HG03103 (cell line): ENCODE data around the gene FHL2.

Experiments
- ATAC-seq: cut with Tn5 transposase; IDR thresholded peaks from one replicate; pipeline ENCODE4 v1.9.1; 2021; ENCODE audit warnings: low read depth; ENCODE audit not compliant: unreplicated experiment

Gene FHL2

DNA sequence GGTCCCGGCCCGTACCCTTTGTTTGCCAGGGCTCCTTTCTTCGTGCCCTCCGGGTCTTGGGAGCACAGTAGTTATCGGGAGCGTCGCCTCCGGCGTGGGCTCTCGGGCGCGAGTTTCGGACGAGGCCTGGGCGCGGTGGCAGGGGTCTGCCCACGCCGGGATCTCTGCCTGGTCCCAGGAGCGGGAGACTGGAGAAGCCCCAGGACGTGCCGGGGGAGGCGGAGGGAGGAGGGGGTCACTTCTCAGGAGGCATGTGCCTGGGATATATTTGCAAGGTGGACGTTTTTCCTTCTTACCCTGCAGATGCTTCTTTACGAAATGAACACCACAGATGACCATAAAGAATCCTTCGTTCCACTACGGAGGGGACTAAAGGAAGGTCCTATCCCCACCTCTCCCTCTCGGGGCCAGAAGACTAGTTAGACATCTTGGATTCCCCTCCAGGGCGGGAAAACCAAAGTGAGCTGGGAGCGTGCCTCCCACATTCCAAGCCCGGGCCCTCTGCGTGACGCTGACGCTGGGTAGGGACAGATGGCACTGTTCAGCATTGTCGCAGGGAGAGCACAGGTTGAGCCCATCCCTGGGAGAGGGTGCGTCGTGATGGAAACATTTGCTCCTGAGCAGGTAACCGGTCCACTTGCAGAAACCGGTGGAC, 483 bp upstream of the FHL2 start:
- no peak for ATAC-seq

DNA sequence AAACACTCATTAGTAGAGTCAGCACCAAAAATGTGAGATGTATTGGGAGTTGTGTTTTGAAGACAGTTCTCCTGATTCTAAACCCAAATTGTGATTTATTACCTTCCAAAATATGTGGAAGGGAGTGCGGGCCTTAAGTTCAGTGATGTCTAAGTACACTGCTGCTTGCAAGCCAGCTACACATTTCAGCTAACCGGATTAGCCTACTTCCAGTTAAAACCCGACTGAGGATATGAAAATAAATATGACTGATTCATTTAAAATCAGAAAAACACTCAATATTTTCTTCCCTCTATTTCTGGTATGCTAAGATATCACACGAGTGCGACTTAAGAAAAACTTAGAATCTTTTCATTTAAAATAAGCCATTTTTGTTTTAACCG, 907 bp downstream of the FHL2 start:
- no peak for ATAC-seq

DNA sequence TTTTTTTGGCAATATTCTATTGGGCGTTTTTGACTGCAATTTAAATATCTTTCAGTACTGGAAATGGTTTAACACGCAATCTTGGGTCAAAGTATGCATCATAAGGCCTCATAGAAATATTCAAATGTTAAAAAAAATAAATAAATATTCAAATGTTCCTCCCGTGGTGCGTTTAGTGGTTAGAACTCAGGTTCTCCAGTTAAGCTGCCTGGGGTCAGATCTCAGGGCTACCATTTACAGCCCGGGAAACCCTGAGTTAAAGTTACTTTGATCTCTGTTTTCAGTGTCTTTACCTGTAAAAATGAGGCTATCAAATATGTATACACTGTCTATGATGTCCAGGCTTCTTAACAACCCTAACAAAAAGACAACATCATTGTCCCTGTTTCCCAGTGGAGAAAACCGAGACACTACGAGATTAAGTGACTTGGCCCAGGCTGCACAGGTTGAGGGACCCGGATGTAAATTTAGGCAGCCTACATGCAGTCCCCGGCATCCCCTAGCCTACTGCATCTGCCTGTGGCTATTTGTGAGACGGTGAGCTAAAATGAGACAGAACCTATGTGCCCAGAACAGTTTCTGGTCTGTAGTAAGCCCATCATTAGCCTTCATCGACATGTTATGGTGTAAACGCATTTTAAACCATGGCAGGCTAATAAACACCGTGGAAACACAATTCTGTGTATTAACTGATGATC, 1.7 kb downstream of the FHL2 start:
- ATAC-seq = no peak

DNA sequence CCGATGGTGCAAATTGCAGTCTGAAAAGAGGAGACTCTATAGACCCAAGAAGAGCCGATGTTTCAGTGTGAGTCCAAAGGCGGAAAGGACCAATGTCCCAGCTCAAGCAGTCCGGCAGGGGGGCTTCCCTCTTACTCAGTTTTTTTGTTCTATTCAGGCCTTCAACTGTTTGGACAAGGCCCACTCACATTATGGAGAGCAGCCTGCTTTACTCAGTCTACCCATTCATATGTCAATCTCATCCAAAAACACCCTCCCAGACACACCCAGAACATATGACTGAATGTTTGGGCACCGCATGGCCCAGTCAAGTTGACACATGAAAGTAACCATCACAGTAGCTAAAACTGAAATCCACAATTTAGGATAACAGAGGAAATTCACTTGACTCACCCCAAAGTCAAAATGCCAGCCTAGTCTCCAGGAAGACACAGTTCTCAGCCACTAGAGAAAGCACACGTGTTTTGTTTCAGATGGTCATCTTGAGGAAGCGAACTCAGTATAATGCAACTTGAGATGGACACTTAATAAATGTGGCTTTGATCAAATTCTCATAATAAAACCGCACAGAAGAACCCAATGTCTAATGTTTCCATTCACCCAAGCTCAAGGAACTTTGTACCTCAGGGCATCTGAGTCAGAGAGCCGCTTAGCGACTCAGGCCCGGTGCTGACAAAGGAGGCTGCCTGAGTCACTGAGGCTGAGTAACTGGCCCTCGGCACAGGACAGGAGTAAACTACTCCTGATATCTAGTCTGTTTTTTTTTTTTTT, 2.4 kb downstream of the FHL2 start:
- ATAC-seq = no peak

DNA sequence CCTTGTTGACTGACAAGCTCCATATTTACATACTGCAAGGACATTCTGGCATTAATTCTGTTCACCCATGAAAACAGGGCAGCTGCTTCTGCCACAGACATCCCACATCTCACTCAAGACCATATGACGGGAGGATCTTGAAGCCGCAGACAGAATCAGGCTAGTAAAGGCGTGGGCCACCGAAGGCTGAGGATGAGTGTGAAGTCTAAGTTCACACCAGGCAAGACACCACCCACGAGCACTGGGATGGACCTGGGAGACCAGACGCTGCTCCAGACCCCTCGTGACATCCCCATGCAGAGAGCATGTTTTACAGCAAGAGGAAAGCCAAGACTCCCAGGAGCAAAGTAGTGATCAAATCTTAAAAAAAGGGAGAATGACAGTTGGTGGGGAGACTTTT, 3.2 kb downstream of the FHL2 start:
- ATAC-seq = no peak

DNA sequence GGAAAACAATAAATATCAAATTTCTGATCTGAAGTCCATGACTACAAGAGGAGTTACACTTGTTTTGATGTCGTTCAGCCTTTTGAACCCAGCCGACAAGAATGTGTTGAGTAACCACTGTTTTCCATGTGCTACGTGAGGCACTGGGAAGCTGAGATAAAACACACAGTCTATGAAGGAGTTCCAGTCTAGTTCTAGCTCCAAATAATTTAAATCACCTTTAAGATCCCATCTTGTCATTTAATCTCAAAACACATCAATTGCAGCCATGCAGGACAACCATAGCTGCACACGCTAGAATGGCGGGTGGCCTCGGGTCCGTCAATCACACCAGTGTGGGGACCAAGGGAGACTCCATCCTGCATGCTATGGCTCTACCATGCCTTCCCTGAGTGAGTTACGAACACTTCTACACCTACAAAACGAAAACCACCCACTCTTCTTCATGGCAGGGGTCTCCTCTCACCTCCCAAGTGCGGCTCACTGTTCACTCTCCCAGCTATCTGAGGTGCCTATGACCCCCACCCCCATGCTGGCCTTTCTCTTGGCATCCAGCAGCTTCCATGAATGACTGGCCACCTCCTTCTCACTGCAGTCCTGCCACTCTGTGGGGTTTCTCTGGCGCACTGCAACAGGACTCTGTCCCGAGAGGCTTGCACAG, 3.8 kb downstream of the FHL2 start:
- no peak for ATAC-seq

DNA sequence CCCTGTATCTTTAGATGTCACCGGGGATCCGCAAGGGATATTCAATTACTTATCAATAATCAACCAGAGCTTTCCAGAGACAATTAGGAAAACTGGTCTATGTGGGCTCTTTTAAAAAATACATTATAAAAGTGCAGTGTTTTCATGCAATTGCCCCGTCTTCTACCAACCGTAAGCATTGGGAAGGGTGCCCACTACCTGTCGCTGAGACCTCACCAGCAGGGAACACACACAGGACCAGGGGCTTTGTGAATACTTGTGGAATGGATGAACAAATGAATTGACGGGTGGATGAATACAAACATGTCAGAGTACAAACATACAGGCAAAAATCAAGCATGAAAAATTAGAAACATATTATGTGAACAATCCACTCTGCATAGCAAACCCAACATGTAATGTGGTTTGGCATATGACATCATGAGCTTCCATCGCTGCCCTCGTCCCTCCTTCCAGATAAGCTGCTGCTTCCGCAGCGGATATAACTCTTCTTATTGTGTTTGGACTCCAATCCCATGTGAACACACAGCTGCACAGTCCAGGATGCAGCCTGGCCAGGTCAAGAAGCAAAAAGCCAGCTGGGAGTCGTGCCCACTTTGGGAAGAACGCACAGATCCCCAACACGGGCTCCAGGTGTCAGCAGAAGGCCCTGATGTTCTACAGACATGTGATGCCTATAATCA, 5.3 kb downstream of the FHL2 start:
- no peak for ATAC-seq

DNA sequence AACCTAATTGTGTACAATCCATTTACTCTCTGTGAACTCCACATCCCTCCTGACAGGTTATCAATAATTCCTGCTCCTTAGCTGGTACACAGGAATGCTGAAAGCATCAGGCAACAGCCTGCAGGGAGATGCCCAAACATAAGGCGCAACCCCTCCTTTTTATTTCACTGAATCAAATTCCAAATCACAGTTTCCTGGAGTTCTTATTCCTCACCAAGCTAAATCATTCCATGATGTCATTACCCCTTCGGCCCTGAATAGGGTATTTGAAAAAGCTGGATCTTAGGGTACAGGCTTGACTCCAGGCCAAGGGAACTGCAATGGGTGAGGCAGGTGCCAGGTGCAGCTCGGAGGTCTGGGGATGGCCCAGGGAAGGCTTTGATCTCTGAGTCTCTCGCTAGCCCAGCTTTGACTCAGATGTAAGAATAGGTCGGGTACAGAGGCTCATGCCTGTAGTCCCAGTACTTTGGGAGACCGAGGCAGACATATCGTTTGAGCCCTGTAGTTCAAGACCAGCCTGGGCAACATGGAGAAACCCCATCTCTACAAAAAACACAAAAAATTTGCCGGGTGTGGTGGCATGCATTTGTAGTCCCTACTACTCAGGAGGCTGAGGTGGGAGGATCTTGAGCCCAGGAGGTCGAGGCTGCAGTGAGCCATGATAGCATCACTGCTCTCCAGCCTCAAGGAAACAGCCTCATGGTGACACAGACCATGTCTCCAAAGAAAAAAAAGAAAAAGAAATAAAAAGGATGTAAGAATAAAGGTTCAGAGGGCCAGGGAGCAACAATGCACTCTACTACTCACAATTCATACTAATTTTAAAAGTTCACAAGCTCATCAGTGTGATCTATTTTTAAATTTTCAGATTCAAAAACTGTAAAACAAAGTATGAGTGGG, 6.8 kb downstream of the FHL2 start:
- no peak for ATAC-seq

DNA sequence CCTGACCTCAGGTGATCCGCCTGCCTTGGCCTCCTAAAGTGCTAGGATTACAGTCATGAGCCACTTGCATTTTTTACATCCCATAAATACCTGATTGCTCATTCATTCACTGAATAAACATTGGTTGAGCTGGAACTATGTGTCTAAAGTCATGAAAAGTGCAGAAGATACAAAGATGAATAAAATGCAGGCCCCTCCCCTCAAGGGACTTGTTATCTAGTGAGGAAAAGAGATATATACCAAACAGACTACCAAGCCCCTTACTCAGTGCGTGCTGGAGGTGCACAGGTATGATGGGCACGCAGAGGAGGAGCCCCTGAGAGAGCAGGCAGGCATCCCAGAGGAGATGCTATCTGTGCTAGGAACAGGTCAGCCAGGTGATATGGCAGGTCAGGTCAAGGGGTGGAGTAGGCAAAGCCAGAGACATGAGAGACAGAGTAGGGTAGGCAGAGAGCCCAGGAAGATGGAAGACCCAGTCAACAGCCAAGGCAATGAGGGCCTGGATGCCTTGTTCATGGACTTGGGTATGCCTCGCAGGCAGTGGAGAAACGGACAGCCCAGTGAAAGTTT, 7.7 kb downstream of the FHL2 start:
- ATAC-seq = no peak

DNA sequence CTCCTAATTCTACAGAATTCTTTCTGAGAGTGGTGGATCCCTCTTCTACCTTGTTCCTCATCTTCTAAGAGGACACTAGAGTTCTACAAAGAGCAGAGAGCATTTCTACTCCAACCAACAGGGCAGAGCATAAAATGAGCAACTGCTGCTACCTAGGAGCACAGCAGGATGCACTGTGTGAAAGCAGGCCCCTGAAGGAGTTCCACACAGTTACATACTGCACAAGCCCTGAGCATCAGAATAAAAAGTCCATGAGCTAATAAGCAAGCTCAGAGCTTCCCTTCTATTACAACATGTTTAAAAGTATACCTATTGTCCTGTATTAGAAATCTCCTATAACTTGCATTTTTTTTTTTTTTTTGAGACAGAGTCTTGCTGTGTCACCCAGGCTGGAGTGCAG, 8.4 kb downstream of the FHL2 start:
- ATAC-seq = no peak

DNA sequence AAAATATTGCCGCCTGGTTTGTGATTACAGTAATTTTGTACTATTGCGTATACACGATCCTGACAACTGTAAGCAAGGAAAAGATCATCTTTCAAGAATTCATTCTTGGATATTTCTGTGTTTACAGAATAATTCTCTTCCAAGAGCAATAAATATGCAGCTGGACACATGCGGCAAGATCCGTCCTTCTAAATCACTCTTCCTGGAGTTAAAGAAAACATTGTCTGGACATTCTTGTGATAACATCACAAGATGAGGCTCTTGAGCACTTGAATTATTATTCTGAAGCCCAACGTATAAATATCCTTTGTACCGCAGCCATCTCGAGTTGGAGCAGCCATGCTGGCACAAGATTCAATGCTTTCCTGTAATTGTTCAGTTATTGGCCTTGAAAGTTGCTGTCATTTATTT, 9.9 kb downstream of the FHL2 start:
- ATAC-seq = no peak

DNA sequence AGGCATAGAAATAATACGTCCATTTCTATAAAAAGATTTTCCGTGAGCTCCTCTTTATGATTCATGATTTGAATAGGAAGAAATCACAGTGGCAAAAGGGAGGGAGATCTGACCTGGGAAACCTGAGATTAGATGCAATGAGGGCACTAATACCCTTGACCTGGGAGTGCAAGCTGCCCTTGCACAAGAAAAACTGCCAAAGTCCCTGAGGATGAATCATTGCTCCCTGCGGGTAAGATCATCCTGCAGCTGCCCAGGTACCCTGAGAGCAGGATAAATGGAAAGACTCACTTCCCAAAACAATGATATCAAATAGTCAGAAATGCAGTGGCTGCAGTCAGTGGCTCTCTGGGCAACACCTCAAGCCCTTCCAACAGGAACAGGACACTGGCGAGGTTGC, 11.6 kb downstream of the FHL2 start:
- ATAC-seq = no peak

DNA sequence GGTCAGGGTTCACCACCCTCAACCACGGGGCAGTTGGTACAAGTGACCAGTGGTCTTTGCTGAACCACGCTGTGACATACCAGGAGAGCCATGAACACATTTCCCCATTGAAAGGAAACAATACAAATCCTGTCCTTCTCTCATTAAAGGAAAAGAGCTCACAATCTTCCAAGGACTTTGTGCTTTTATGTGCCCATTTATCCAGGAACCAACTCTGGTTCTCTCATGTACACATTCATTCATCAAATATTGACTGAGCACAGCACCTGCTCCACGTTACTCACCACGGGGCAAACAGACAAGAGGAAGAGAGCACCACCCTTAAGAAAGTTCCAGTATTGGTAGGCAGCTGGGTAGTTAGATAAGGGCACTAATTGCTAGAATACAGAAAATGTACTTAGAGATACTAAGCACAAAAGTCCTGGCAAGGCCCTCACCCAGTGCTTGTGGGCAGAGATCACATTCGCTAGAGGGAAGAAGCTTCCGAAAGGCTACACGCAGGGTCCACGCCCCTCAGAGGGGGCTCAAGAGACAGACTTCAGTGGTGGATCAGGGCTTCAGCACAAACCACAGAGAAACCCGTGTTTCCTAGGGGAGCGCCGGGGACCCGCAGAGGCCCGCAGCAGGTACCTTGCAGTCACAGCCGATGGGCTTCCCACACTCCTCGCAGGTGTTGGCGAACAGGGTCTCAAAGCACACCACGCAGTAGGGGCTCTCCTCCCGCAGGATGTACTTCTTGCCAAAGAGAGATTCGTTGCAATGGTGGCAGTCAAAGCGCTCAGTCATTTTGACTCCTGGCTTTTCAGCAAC, 12.9 kb downstream of the FHL2 start:
- no peak for ATAC-seq

DNA sequence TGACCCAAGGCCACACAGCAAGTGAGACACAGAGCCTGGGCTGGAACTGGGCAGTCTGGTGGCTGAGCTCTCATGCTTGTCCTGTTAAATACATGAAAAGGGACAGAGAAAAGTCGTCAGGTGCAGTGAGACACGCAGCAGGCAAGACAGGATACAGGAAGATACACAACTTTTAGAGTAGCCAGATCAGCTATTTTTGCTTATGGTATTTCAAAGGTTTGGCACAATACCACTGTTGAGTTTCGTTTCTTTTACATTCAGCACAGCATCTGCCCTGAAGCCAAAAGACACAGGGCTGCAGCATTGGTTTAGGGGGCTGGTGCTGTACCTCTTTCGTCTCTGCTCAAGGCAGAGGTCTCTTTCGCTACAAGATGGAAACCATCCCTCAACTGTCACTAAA, 14.0 kb downstream of the FHL2 start:
- ATAC-seq = no peak

DNA sequence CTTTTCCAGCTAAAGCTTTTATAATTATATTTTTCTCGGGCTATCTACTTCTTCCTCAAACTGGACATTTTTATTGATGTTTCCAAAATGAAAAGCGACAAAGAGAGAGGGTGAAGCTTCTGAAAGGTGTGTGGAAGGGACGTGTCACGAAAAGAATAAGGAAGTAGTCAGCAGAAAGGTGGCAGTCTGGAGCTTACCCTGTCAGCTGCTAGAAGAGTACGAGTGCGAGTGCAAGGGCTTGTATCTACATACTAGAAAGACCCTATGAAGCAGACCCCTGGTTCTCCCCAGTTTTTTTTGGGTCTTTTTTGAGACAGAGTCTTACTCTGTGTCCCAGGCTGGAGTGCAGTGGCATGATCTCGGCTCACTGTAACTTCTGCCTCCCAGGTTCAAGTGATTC, 14.6 kb downstream of the FHL2 start:
- no peak for ATAC-seq

DNA sequence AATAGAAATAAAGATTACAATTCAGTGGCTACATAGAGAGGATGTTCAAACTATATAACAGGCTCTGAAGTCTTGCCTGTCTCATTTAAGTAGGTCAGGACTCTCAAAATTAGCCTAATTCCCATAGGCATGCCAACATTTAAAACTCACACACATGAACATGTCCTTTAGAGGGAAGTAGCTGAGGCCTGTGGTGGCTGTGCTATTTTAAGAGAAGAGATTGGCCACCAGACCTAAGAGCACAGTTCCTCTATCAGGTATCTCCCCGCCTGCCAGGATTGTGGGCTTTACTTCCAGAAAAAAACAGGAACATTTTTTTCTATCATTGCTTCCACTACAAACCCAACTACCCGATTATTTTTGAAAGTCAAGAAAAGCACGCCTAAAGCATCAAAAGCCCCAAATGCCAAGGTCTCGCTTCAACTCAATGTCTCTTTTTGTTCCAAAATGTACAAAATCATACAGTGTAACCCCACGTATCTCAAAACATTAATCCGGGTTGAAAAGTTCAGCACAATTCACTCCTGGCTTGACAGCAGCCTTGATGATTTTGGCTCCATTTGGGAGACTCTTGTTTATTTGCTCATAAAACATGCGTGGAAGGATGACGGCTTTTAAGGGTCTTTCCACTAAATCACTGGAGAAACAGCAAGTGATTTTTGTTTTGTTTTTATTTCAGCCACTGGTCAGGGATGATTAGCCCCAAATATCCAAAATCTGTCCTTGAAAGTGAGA, 15.3 kb downstream of the FHL2 start:
- no peak for ATAC-seq

DNA sequence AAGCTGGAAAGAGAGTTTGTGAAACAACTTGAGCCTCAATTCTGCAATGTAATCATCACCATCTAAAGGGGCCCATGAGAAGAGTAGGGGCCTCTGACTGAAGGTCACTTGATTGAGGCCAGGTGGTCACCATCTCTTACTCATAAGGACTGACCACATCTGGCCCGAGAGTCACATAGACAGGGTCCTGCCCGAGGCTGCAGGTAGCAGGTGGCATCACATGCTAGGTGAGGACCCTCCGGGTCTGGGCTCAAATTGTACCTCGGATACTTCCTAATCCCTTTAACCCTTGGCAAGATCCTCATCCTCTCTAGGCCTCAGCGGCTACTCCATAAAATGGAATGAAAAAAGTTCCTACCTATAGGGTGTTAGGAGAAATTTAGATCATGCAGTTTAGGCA, 16.7 kb downstream of the FHL2 start:
- ATAC-seq = no peak

DNA sequence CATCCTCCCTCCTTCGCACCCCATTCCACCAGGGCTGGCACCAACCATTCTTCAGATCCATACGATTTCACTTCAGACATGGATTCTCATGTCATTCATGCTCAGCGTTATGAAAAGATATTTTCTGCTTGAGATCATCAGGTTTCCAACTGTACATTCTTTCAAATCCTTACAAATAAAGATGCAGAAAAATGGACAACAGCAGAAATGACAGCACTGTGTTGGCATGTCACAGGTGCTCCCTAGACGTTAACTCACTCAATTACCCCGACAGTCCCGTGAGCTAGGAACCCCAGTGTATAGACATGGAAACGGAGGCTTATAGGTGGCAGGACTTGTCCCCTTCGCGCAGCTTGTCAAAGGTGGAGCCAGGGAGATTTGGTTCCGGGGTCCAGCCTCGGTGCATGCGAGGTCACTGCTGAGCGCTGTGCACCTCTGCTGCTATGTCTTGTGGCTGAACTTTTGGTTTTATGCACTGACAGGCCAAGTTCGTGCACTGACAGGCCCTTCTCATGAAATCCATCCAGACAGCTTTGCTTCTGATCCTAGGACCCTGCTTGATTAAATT, 17.7 kb downstream of the FHL2 start:
- no peak for ATAC-seq
